Sigmoid colon (tissue), 4 donors: ENCODE data around the gene MTERF2.

Experiments
- CTCF ChIP-seq, 4 experiments: fragments of 450-650 bp in 3 of 4; fragments of 200-600 bp in 1 of 4; IDR thresholded peaks; one replicate each; pipeline ENCODE4 v1.5.1; 2016 to 2019; ENCODE audit warnings: antibody characterized with exemption in 4 of 4, mild to moderate bottlenecking in 3 of 4, moderate library complexity in 2 of 4
- EP300 ChIP-seq, 4 donors: sonication (generic); formaldehyde crosslinking; IDR thresholded peaks; one replicate each; pipeline ENCODE4 v1.6.1; 2017; ENCODE audit warnings: antibody characterized with exemption in 4 of 4
- POLR2A ChIP-seq, 2 donors: fragments of 450-650 bp; IDR thresholded peaks; one replicate each; pipeline ENCODE4 v1.6.1; 2016; ENCODE audit warnings: antibody characterized with exemption in 2 of 2, mild to moderate bottlenecking in 2 of 2, moderate library complexity in 2 of 2

GRCh38 chr12:106934277-106934676 lies 52.7 kb downstream of the MTERF2 start:
- TF ChIP-seq EP300 (IDR thresholded peaks at IDR 0.05) (no peak), POLR2A (IDR thresholded peaks at IDR 0.05) (no peak), CTCF (IDR thresholded peaks at IDR 0.05) (no peak)
